Glomerular visceral epithelial cell (primary cell): ENCODE measurements around the gene SEBOX.

Experiments
- DNase-seq: peaks from one replicate; pipeline ENCODE4 v3.0.0-alpha.2; 2016; ENCODE audit errors: extremely low spot score

The SEBOX gene

DNA sequence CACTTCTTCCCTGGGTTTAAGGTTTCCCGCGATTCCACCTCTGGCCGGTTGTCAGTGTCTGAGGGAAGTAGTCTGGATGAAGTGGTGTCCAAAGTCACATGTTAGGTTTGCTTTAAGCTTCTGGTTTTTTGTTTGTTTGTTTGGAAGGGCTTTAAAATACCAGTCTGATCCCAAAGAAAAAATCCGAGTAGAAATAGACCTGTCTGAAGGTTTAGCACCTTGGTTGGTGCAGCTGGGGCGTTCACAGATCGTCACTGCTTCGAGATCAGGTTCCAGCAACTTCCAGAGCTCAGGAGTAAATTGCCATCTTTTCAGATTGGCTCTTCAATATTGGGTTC lies 45.4 kb downstream of the SEBOX start:
- DNase-seq: no peak

DNA sequence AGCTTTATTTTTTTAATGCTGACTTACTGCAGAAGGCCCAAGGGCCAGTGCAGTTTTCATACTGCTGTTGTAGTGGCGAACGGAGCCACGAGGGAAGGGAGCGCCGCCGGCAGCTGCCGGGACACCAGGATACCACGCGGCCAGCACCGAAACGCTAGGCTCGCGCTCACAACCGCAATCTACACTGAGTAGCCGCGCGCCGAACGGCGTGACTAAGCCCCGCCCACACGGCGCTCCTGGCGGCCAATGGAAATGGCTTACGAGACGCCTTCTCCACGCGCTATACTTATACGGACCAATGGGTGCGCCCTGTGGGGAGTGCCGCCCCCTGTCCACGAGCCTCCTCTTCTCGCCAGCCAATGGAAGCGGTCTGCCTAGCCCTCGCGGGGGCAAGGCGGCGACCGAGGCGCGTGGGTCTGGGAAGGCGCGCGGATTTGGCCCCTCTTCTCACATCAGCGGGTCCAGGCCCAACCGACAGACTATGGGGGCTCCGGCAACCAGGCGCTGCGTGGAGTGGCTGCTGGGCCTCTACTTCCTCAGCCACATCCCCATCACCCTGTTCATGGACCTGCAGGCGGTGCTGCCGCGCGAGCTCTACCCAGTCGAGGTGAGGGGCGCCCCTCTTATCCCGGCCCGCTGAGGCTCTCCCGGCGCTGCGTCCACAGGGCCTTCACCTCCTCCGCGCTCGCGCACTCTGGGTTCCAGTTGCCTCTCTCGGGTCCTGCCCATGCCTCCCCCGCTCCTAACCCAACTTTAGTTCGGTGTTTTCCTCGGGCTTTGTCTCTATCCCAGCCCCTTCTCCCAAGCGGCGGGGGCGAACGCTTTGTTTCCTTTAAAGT lies 46.0 kb downstream of the SEBOX start, which contains the start of gene TMEM97:
Gene TMEM97, plus strand, starts transcription at position 442 of the 839 bp plus-strand sequence. Its CDS starts 40 bp downstream, at position 482.
- peak; percentile 97 for DNase-seq

DNA sequence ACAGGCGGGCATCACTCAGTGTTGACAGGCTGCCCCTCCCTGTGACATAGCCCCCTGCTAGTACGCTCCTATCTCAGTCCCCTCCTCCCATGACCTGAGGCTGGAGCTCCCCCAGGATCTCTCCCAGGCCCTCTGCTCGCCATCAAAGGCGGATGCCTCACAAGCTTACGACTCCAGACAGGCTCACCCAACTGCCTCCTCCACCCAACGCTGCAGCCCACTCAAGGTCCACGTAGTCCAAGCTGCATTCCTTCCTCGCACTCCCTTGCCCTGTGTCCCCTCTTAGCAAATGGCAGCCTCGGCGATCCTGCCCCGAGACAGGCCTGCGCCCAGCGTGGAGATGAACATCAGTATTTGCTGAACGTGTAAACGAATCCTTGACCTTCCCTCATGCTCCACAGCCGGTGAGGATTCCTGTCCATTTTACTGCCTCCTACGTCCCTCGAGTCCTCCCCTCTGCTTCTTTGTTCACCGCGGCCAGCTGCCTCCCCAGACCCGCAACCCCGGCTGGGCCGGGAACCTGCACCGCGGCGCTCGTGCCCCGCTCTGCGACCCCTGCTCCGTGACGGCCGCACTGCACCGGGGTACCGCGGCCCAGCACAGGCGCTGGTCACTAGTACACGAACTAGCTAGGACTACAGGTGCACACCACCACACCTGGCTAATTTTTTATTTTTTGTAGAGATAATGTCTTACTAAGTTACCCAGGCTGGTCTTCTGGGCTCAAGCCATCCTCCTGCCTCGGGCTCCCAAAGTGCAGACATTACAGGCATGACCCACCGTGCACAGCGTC lies 46.8 kb downstream of the SEBOX start:
- DNase-seq: no peak

DNA sequence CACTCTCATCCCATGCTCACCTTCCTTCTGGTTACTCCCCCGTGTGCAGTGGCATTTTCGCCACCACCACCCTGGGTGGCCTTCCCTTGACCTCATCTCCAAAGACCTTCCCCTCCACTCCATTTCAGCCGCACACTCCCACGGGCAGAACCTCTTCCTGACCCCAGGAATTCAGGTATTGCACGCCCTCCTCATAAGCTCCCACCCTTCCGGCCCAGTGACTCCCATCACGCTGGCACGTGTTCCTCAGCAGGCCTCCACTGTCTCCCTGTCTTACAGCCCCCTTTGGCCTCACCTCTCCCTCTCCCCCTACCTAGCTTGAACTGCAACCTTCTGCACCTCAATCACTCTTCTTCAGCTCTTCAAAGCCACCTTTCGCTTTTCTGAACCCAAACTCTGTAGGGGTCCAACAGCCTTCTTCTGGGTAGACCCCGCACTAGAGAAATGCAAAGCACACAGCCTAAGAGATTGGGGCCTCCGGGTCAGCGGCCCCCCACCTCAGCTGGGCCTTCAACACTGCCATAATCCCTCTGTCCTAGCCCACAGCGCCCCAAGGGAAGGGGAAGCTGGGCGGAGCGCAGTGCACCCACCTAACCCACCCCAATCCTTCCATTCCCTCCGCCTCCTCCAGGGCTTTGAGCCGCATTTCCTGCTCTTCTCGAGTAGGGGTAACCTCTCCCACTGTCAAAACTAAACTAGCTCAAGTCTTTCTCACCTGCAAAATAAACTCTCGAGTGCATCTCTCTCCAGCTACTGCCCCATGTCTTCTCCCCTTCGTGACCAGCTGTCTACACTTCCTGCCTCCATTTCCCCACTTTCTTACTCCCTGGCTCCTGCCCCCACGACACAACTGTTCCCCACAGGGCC lies 47.7 kb downstream of the SEBOX start:
- DNase-seq: no peak

DNA sequence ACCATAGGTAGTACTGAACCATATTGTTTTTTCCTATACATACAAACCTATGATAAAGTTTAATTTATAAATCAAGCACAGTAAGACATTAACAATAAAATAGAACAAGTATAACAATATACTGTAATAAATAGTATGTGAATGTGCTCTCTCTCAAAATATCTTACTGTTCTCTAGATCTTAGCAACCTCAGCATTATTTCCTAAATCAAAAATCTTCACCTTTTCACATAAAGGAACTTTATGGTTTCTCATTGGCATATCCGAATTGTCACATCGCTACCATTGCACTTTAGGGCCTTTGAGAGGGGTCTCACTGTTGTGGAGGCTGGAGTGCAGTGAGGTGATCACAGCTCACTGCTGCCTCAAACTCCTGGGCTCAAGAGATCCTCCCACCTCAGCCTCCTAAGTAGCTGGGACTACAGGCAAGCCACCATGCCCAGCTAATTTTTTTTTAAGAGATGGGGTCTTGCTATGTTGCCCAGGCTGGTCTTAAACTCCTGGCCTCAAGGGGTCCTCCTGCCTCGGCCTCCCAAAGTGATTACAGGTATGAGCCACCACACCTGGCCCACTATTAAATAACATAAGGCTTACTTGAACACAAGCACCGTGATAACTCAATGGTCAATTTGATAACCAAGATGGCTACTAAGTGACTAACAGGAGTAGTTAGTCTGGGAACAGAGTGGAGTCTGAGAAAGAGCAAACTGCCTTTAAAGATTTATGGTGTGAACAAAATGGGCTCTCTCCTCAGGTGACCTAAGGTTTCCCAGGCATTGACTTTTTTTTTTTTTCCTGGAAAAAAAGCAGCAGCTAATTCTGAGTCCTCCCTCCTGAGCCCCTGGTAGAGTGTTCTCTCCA lies 48.9 kb downstream of the SEBOX start:
- no peak for DNase-seq

DNA sequence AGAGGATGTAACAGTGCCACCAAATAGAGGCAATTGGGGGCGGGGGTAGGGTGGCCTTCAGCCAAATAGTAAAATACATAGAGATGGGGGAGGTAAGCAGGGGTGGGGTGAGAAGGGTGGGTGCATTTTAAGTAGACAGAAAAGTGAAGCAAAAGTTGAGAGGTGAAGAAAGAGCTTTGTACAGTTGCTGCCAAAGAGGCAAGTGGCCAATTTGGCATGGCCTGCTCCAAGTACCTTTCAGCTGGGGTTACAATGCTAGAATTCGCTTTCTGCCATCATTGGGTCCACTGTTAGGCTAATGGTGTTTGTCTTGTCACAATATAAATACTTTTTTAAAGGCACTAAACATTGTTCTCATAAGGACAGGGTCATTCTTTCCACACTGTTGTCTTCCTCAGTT lies 51.2 kb downstream of the SEBOX start:
- DNase-seq: no peak
